Astrocyte of the cerebellum (primary cell): ENCODE results near the gene SPACDR.

Source experiments
- DNase-seq: peaks from one replicate; pipeline ENCODE4 v3.0.0-alpha.2; 2011; ENCODE audit warnings: low read depth
- H3K4me3 ChIP-seq: 2 replicates; pipeline ENCODE4 v1.5.1; 2011; ENCODE audit warnings: mild to moderate bottlenecking, low read depth, low read length, moderate library complexity
- in situ Hi-C: cut with HindIII; loops from 2 replicates; pipeline ENCODE4 v1.10.0; 2017; ENCODE audit warnings: low sequenced_read_pairs
- TF ChIP-seq, protein P1 (sequence below): IDR thresholded peaks from 2 replicates; pipeline ENCODE4 v1.5.1; 2012; ENCODE audit warnings: low read length, low read depth, moderate library complexity, mild to moderate bottlenecking; ENCODE audit errors: missing control alignments

SPACDR gene

DNA sequence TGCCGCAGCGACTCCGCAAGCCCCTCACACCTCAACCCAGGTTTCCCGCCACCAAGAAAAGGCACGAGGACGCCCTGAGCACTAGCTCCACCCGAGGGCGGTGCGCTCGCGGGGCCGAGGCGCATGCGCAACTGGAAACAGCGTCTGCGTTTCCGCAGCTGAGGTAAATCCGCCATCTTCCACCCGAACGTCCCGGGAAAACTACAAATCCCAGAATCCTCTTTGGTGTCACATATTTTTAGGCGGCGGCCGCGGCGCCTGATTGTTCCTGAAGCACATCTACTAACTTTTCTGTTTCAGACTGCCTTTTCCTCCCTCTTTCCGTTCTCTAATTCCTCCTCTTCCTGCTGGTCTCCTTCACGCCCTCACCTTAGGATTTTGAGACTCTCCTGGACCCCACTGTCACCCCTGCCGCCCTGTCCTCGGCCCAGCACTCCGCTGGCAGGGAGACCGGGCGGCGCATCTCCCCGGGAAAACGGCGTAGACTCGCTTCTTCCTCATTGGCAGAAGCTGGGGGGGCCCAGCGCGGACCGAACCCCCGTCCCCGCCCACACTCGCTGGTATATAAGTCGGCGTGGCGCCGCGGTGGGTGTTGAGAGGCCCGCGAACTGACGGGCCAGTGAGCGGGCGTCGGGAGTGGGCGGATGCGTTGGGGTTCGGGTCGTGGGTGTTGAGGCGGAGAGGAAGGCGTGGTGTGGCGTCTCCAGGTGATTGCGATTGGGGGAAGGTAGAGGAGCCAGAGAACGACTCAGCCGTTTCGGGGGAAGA lies 35.7 kb downstream of the SPACDR start, which contains the start of gene ZCWPW1:
TSS of gene ZCWPW1 (minus strand) at position 505 of the 768 bp plus-strand sequence. CDS start 8,054 bp downstream, outside the sequence.
- in situ Hi-C loops: no loop called here

DNA sequence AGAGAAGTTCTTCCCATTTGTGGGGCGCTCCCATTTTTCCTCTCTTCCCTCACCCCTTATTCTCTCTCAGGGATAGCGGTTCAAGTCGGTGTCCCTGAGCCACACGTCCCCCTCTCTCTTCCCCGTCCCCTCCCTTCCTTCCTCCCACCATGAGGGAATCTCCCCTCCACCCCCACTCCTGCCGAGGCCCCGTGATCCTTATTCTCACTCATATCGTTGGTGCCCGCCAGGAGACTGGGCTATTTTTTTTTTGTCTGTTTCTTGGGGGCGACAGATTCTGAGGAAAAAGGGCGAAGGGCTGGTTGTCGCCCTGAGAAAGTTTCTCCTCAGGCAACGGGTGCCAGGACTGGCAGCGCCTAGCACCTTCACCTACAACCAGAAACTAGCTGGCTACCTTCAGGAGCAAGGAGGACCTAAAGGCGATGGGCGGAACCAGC lies 36.3 kb downstream of the SPACDR start:
- no peak for DNase-seq
- peak overlapping the region; percentile 65 for H3K4me3 ChIP-seq
- in situ Hi-C loops: no loop called here
- TF ChIP-seq, protein P1, sequence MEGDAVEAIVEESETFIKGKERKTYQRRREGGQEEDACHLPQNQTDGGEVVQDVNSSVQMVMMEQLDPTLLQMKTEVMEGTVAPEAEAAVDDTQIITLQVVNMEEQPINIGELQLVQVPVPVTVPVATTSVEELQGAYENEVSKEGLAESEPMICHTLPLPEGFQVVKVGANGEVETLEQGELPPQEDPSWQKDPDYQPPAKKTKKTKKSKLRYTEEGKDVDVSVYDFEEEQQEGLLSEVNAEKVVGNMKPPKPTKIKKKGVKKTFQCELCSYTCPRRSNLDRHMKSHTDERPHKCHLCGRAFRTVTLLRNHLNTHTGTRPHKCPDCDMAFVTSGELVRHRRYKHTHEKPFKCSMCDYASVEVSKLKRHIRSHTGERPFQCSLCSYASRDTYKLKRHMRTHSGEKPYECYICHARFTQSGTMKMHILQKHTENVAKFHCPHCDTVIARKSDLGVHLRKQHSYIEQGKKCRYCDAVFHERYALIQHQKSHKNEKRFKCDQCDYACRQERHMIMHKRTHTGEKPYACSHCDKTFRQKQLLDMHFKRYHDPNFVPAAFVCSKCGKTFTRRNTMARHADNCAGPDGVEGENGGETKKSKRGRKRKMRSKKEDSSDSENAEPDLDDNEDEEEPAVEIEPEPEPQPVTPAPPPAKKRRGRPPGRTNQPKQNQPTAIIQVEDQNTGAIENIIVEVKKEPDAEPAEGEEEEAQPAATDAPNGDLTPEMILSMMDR: no peak

More for the DNA sequence above, 35.7 kb downstream of the SPACDR start, which contains the start of gene ZCWPW1:
- DNase-seq: peak; percentile 95
- H3K4me3 ChIP-seq: peak within 1 kb of the TSS; percentile 65
- TF ChIP-seq, protein P1: no peak

DNA sequence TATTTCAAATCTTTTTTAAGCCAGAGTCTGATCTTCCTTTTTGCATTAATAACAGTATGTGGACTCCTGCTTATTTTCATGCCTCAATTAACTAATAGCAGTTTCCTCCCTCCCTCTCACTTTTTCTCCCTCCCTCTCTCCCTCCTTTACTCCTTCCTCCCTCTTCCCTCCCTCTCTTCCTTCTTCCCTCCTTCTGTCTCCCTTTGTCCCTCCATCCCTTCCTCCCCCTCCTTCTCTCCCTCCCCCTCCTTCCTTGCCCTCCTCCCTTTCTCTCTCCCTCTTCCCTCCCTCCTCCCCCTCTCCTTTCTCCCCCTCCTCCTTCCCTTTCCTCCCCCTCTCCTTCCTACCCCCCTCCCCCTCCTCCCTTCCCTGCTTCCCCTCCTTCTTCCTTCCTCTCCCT lies 37.5 kb downstream of the SPACDR start:
- no peak overlapping the region for H3K4me3 ChIP-seq
- in situ Hi-C loops: no loop called here
- TF ChIP-seq, protein P1: no peak
- no peak for DNase-seq

DNA sequence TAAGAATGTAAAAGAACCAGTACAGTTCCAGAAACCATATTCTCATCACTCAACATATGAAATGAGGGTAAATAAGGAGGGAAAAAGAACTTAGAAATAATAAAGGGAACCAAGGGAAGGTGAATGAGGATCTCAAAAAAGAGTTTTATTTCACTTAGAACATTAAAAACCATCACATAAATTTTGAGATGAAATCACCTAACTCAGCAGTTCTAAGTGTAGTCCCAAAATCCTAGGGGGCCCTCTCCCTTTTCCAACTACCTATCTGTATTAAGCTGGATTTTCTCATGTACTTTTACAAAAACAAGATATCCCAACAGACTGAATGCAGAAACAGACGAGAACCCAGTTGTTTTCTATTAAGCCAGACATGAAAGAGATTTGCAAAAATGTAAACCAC lies 38.7 kb downstream of the SPACDR start:
- in situ Hi-C loops: no loop called here
- no peak for DNase-seq

DNA sequence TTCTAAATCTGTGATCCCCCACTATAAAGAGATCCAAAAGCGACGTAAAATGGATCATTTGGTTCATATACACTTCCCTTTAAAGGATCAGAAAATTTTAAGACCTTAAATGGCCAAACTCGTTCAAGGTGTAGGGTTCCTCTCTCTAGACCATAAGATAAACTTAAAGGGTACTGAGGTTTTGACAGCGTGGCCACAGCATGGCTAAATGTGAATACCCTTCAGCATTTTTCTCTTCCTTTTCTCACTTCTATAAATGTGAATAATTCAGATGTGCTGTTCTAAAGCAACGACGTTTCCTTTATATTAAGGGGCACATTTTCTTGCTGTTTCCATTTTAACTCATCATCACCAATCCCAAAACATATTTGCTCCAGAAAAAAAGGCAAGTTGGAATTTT lies 40.7 kb downstream of the SPACDR start:
- in situ Hi-C loops: no loop called here
- H3K4me3 ChIP-seq: no peak overlapping the region
- TF ChIP-seq, protein P1: no peak
- no peak for DNase-seq

More for the DNA sequence above, 38.7 kb downstream of the SPACDR start:
- H3K4me3 ChIP-seq: no peak overlapping the region
- TF ChIP-seq, protein P1: no peak

DNA sequence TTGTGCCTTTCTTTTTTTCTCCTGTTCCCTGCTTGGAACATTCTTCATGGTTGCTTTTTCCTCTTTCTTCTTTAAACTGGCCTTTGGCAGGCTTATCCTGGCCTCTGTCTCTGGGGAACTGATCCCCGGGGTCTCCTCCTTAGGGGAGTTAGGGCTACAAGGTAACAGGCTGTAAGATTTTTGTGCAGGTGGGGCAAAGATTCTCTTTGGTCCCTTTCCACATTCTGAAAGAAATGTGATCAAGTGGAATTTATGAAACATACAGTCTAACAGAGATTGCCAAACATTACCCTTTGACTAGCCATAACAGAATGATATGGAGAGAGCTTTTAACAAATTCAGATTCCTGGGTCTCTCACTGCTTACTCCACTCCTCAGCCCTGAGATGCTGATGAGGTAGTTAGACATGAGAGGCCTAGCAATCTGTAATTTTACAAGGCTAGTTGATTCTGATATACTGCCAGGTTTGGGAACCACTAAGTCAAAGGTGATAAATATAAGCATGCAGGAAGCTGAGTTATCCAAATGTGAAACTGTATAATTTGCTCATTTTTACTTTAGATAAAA lies 44.3 kb downstream of the SPACDR start:
- in situ Hi-C loops: no loop called here
- H3K4me3 ChIP-seq: no peak overlapping the region
- TF ChIP-seq, protein P1: no peak
- no peak for DNase-seq
